ENCODE measurements around the gene STARD13.

DNA sequence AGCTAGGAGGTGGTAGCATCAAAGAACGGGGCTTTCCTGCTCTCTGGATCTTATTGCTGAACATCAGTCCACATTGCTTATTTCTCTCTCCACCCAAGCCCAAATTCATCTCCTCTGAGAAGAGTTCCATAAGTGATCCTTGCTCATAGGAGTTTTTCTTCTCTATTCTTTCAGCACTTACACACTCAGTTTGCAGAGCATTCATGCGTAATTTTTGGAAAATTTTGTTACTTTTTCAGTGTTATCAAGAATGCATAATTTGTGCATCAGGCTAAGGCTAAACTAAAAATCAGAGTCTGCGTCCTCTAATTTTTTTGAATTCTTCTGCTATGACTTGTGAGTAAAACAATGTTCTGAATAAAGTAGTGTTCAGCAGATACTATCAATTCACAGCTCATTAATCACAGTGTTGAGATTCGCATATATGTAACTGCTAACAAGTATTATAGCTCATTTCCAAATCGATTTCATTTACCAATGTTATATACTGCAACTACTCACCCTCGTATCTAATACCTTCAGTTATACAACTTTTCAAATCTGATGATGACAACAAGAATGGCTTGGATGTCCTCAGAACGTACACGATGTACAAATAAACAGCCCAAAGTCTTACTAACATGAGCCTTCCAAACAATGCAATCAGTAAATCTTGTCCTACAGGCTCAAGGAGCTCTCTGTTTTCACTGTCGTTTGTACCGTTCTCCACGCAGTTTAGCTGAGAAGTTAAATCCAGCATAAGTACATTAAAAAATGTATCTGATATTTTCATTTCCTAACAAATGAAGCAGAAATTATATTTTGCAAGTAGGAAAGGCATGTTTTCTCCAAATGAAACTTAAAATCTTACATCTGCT lies 36.4 kb upstream of the STARD13 start:
- TF ChIP-seq CTCF (IDR thresholded peaks at IDR 0.05) (no peak), EZH2 (IDR thresholded peaks at IDR 0.05) (no peak)
